Peyer's patch (tissue), 4 donors: ENCODE data around the gene SFTPB.

Source experiments
- POLR2A ChIP-seq, 2 donors: fragments of 450-650 bp; IDR thresholded peaks; one replicate each; pipeline ENCODE4 v1.5.1; 2017; ENCODE audit warnings: antibody characterized with exemption in 2 of 2, mild to moderate bottlenecking in 2 of 2, moderate library complexity in 2 of 2
- TF ChIP-seq, protein P1 (sequence below), 6 experiments: fragments of 450-650 bp in 4 of 6; fragments of 200-600 bp in 2 of 6; sonication (generic) in 1 of 6; IDR thresholded peaks; one replicate each; pipeline ENCODE4 v1.5.1; 2017 to 2019; ENCODE audit warnings: antibody characterized with exemption in 6 of 6, mild to moderate bottlenecking in 3 of 6, moderate library complexity in 1 of 6

DNA sequence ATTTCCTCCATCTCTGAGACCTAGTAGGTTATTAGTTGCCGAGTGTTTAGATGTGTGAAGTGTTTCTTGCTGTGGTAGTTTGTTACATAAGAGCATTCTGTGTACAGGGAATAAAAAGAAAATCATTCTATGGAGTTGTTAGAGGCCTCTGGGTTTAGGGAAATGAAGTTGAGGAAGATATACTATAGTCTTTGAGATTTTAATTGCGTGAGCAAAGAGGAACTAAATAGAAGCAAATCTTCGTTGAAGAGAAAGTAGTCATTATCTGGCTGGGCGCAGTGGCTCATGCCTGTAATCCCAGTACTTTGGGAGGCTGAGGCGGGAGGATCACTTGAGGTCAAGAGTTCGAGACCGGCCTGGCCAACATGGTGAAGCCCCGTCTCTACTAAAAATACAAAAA is 33.0 kb downstream of the SFTPB start:
- TF ChIP-seq, protein P1, sequence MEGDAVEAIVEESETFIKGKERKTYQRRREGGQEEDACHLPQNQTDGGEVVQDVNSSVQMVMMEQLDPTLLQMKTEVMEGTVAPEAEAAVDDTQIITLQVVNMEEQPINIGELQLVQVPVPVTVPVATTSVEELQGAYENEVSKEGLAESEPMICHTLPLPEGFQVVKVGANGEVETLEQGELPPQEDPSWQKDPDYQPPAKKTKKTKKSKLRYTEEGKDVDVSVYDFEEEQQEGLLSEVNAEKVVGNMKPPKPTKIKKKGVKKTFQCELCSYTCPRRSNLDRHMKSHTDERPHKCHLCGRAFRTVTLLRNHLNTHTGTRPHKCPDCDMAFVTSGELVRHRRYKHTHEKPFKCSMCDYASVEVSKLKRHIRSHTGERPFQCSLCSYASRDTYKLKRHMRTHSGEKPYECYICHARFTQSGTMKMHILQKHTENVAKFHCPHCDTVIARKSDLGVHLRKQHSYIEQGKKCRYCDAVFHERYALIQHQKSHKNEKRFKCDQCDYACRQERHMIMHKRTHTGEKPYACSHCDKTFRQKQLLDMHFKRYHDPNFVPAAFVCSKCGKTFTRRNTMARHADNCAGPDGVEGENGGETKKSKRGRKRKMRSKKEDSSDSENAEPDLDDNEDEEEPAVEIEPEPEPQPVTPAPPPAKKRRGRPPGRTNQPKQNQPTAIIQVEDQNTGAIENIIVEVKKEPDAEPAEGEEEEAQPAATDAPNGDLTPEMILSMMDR (IDR thresholded peaks at IDR 0.05) = no peak
- TF ChIP-seq POLR2A (IDR thresholded peaks at IDR 0.05) = no peak
